Measurements from ENCODE around the gene POLR3B. TPM values are rescaled to one million over a fixed set of nuclear protein-coding genes. Genes with fewer than 3 reads are reported as not detected.

POLR3B gene
- total and polyA plus RNA-seq, 5 donors from 2014 or later = 3.4 to 5.7 (median 5.2) TPM

DNA sequence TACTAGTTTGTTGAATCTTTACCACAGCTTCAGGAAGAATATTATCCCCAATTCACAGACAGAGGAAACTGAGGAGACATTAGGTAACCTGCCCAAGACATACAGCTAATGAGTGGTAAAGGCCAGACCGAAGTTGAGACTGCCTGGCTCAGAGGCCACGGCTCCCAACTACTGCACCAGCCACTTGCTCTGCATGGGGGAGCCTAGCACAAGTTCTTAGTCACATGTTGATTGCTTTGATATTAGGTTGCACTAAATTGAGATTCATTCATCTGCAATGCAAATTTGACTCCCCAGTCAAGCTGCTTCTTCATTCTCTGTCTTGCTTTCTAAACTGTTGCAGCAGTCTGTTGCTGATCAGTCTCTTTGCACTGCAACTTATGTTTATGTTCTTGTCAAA, 25.9 kb upstream of the POLR3B start:
- H3K27ac Mint-ChIP-seq = no peak overlapping the region

DNA sequence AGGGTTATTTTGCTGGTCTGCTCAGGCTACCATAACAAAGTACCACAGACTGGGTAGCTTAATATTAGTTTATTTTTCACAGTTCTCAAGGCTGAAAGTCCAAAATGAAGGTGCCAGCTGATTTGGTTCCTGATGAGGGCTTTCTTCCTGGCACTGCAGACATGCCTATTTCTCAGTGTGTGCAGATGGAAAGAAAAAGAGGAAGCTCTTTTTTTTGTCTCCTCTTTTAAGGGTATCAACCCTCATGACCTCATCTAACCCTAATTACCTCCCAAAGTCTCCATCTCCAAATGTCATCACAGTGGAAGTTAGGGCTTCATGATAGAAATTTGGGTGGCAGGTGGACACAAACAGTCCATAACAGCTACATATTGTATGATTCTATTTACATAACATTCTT, 25.0 kb upstream of the POLR3B start:
- Mint-ChIP-seq H3K4me3 (no peak overlapping the region), H3K36me3 (peaks cover 50% of the 10 kb centered on the region), H3K9me3 (peaks cover 0 to 1% (median 0%) of the 10 kb centered on the region in 7 donors), H3K27ac (no peak overlapping the region), H3K4me1 (peaks cover 10 to 37% (median 17%) of the 10 kb centered on the region in 4 donors), H3K27me3 (no peaks in the 10 kb centered on the region)
- no peaks in the 10 kb centered on the region for H3K9me3 ChIP-seq (ENCODE audit: control insufficient read depth in 2 of 2, low read length in 2 of 2)
- no peak overlapping the region for H3K27ac ChIP-seq (ENCODE audit: insufficient read depth, low read length, poor library complexity, severe bottlenecking)
- no peaks in the 10 kb centered on the region for H3K27me3 ChIP-seq (ENCODE audit: control insufficient read depth, insufficient read depth, low read length)
- H3K4me1 ChIP-seq (ENCODE audit: control insufficient read depth, insufficient read depth, low read length, poor library complexity, severe bottlenecking) = no peaks in the 10 kb centered on the region
- peaks cover 83% of the 10 kb centered on the region for H3K36me3 ChIP-seq (ENCODE audit: control insufficient read depth, insufficient read depth, low read length)
- DNase-seq = no peak
- no peak for ATAC-seq (ENCODE audit: low read depth in 2 of 2)
- H3K4me3 ChIP-seq (ENCODE audit: low read depth, low read length) = no peak overlapping the region

More for the DNA sequence above, 25.9 kb upstream of the POLR3B start:
- Histone ChIP-seq H3K9me3 (ENCODE audit: control insufficient read depth in 2 of 2, low read length in 2 of 2) (no peaks in the 10 kb centered on the region), H3K27me3 (ENCODE audit: control insufficient read depth, insufficient read depth, low read length) (no peaks in the 10 kb centered on the region), H3K4me1 (ENCODE audit: control insufficient read depth, insufficient read depth, low read length, poor library complexity, severe bottlenecking) (no peaks in the 10 kb centered on the region), H3K27ac (ENCODE audit: insufficient read depth, low read length, poor library complexity, severe bottlenecking) (no peak overlapping the region), H3K36me3 (ENCODE audit: control insufficient read depth, insufficient read depth, low read length) (peaks cover 83% of the 10 kb centered on the region), H3K4me3 (ENCODE audit: low read depth, low read length) (no peak overlapping the region)
- Mint-ChIP-seq H3K9me3 (peaks cover 0 to 1% (median 0%) of the 10 kb centered on the region in 7 donors), H3K4me1 (peaks cover 12 to 36% (median 15%) of the 10 kb centered on the region in 4 donors), H3K4me3 (no peak overlapping the region), H3K36me3 (peaks cover 48% of the 10 kb centered on the region), H3K27me3 (no peaks in the 10 kb centered on the region)
- ATAC-seq (ENCODE audit: low read depth in 2 of 2) (no peak), DNase-seq (no peak)

DNA sequence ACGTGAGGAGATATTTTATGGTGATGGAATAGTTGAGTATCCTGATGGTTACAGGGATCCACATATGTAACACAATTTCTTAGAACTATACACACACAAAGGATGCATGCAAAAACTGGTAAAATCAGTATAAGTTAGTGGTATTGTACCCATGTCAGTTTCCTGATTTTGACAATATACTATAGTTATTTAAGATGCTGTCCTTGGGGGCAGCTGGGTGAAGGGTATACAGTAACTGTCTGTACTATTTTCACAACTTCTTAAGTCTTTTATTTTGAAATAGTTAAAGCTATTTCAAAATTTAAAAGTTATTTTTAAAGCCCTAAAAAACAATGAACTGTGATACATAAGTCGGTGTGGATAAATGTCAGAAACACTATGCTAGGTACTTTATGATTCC, 24.5 kb upstream of the POLR3B start:
- Mint-ChIP-seq H3K9me3 (peaks cover 0 to 1% (median 0%) of the 10 kb centered on the region in 7 donors), H3K4me1 (peaks cover 10 to 37% (median 19%) of the 10 kb centered on the region in 4 donors), H3K27me3 (no peaks in the 10 kb centered on the region), H3K27ac (no peak overlapping the region), H3K36me3 (peaks cover 55% of the 10 kb centered on the region), H3K4me3 (no peak overlapping the region)
- no peaks in the 10 kb centered on the region for H3K9me3 ChIP-seq (ENCODE audit: control insufficient read depth in 2 of 2, low read length in 2 of 2)
- ATAC-seq (ENCODE audit: low read depth in 2 of 2) (no peak), DNase-seq (no peak)
- H3K4me1 ChIP-seq (ENCODE audit: control insufficient read depth, insufficient read depth, low read length, poor library complexity, severe bottlenecking) = no peaks in the 10 kb centered on the region
- H3K27me3 ChIP-seq (ENCODE audit: control insufficient read depth, insufficient read depth, low read length) = no peaks in the 10 kb centered on the region
- H3K4me3 ChIP-seq (ENCODE audit: low read depth, low read length) = no peak overlapping the region
- H3K27ac ChIP-seq (ENCODE audit: insufficient read depth, low read length, poor library complexity, severe bottlenecking) = no peak overlapping the region
- H3K36me3 ChIP-seq (ENCODE audit: control insufficient read depth, insufficient read depth, low read length) = peaks cover 84% of the 10 kb centered on the region

- H3K27me3 ChIP-seq (ENCODE audit: control insufficient read depth, insufficient read depth, low read length) = no peaks in the 10 kb centered on the region
- ATAC-seq (ENCODE audit: low read depth in 2 of 2) (no peak), DNase-seq (no peak)
- Mint-ChIP-seq H3K36me3 (peaks cover 57% of the 10 kb centered on the region), H3K4me3 (no peak overlapping the region), H3K27ac (peak overlapping the region in 2 of 3 donors; percentile 11 to 16), H3K4me1 (peaks cover 10 to 41% (median 20%) of the 10 kb centered on the region in 4 donors), H3K9me3 (peaks cover 0 to 1% (median 0%) of the 10 kb centered on the region in 7 donors), H3K27me3 (no peaks in the 10 kb centered on the region)
- no peaks in the 10 kb centered on the region for H3K9me3 ChIP-seq (ENCODE audit: control insufficient read depth in 2 of 2, low read length in 2 of 2)
- H3K4me3 ChIP-seq (ENCODE audit: low read depth, low read length) = no peak overlapping the region
- H3K4me1 ChIP-seq (ENCODE audit: control insufficient read depth, insufficient read depth, low read length, poor library complexity, severe bottlenecking) = no peaks in the 10 kb centered on the region
- peaks cover 82% of the 10 kb centered on the region for H3K36me3 ChIP-seq (ENCODE audit: control insufficient read depth, insufficient read depth, low read length)
- H3K27ac ChIP-seq (ENCODE audit: insufficient read depth, low read length, poor library complexity, severe bottlenecking) = no peak overlapping the region
Measured at GRCh38 chr12:106333756-106334155, 23.8 kb upstream of the POLR3B start.

GRCh38 chr12:106341086-106341877, 16.3 kb upstream of the POLR3B start:
- Histone ChIP-seq H3K9me3 (ENCODE audit: control insufficient read depth in 2 of 2, low read length in 2 of 2) (no peaks in the 10 kb centered on the region), H3K36me3 (ENCODE audit: control insufficient read depth, insufficient read depth, low read length) (peaks cover 85% of the 10 kb centered on the region), H3K4me3 (ENCODE audit: low read depth, low read length) (no peak overlapping the region), H3K4me1 (ENCODE audit: control insufficient read depth, insufficient read depth, low read length, poor library complexity, severe bottlenecking) (no peaks in the 10 kb centered on the region), H3K27me3 (ENCODE audit: control insufficient read depth, insufficient read depth, low read length) (no peaks in the 10 kb centered on the region), H3K27ac (ENCODE audit: insufficient read depth, low read length, poor library complexity, severe bottlenecking) (no peak overlapping the region)
- ATAC-seq (ENCODE audit: low read depth in 2 of 2) (no peak), DNase-seq (no peak)
- no peaks in the 10 kb centered on the region for H3K27me3 Mint-ChIP-seq
- H3K36me3 Mint-ChIP-seq = peaks cover 62% of the 10 kb centered on the region
- peak overlapping the region; percentile 30 to 57 (median 43) for H3K27ac Mint-ChIP-seq
- H3K9me3 Mint-ChIP-seq = no peaks in the 10 kb centered on the region
- H3K4me1 Mint-ChIP-seq = peaks cover 5 to 33% (median 22%) of the 10 kb centered on the region in 4 donors
- no peak overlapping the region for H3K4me3 Mint-ChIP-seq

DNA sequence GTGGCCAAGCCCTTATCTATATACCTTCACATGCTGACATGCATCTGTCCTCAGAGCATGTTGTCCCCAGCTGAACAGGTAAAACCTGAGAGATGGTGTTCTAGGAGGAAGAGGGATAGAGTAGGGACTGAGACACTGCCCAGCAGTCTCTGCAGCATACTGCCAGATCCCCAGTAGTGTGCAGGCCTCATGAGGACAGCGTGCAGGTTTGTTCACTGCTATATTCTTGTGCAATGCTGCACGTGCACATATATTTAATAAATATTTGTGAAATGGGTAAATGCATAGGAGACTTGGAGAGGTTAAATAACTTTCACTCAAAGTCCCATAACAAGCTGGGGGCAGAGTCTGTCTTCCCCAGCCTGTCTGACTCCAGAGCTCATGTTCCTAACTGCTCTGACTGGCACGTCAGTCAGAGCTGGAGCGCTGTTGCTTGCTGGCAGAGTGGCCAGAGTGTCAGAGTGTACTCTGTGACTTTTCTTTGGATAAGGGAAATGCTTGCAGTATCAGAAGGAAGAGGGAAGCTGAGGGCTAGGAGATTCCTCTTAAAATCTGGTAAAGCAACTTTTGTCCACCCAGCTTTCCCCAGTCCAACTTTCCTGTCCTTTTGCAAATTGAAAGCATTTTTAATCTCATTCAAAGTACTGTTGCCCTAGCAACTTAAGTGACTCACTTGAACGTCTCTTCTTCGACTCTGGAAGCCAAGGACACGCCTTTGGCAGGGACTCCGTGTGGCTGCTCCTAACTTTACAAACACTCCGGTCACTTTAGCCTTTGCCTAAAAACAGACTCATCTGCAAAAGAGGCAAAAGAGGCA, 14.9 kb upstream of the POLR3B start:
- Mint-ChIP-seq H3K27ac (peak overlapping the region in 1 of 3 donors; percentile 39), H3K9me3 (no peaks in the 10 kb centered on the region), H3K36me3 (peaks cover 60% of the 10 kb centered on the region), H3K27me3 (no peaks in the 10 kb centered on the region), H3K4me3 (no peak overlapping the region), H3K4me1 (peaks cover 5 to 25% (median 19%) of the 10 kb centered on the region in 4 donors)
- Histone ChIP-seq H3K4me3 (ENCODE audit: low read depth, low read length) (no peak overlapping the region), H3K9me3 (ENCODE audit: control insufficient read depth in 2 of 2, low read length in 2 of 2) (no peaks in the 10 kb centered on the region), H3K27ac (ENCODE audit: insufficient read depth, low read length, poor library complexity, severe bottlenecking) (no peak overlapping the region), H3K4me1 (ENCODE audit: control insufficient read depth, insufficient read depth, low read length, poor library complexity, severe bottlenecking) (no peaks in the 10 kb centered on the region), H3K27me3 (ENCODE audit: control insufficient read depth, insufficient read depth, low read length) (no peaks in the 10 kb centered on the region), H3K36me3 (ENCODE audit: control insufficient read depth, insufficient read depth, low read length) (peaks cover 82% of the 10 kb centered on the region)
- DNase-seq (no peak), ATAC-seq (ENCODE audit: low read depth in 2 of 2) (no peak)

GRCh38 chr12:106343214-106343528, 14.4 kb upstream of the POLR3B start:
- DNase-seq (no peak), ATAC-seq (ENCODE audit: low read depth in 2 of 2) (no peak)
- Histone ChIP-seq H3K4me3 (ENCODE audit: low read depth, low read length) (no peak overlapping the region), H3K27ac (ENCODE audit: insufficient read depth, low read length, poor library complexity, severe bottlenecking) (no peak overlapping the region), H3K27me3 (ENCODE audit: control insufficient read depth, insufficient read depth, low read length) (no peaks in the 10 kb centered on the region), H3K36me3 (ENCODE audit: control insufficient read depth, insufficient read depth, low read length) (peaks cover 78% of the 10 kb centered on the region), H3K4me1 (ENCODE audit: control insufficient read depth, insufficient read depth, low read length, poor library complexity, severe bottlenecking) (no peaks in the 10 kb centered on the region), H3K9me3 (ENCODE audit: control insufficient read depth in 2 of 2, low read length in 2 of 2) (no peaks in the 10 kb centered on the region)
- Mint-ChIP-seq H3K36me3 (peaks cover 54% of the 10 kb centered on the region), H3K4me3 (no peak overlapping the region), H3K4me1 (peaks cover 5 to 25% (median 18%) of the 10 kb centered on the region in 4 donors), H3K27me3 (no peaks in the 10 kb centered on the region), H3K27ac (peak overlapping the region in 1 of 3 donors; percentile 39), H3K9me3 (no peaks in the 10 kb centered on the region)

All from CD4-positive, CD25-positive, alpha-beta regulatory T cell (primary cell).